GM12878 (cell line): ENCODE measurements around the gene TMED7. TPM values are rescaled to one million over a fixed set of nuclear protein-coding genes. Genes with fewer than 3 reads are reported as not detected.

ENCODE experiments used
- ATAC-seq: fragments of 200-7000 bp; cut with Tn5 transposase; 3 replicates; pipeline ENCODE4 v1.9.1; 2020; ENCODE audit warnings: mild to moderate bottlenecking, moderate library complexity
- BruUV-seq: library from RNA; stranded (reverse); fragments of 400-500 nt; replicated peaks from 2 replicates; lab custom pipeline; 2021; lab: Mats Ljungman, UMichigan
- CTCF ChIA-PET: fragments of 300-600 bp; sonication (Branson Sonifier 250); formaldehyde crosslinking; extraction: SDS; loops from one replicate; lab custom pipeline; 2021; ENCODE audit warnings: inconsistent platforms; lab: Yijun Ruan, JAX
- POLR2A ChIA-PET: fragments of 350-600 bp; formaldehyde crosslinking; extraction: SDS; loops from one replicate; lab custom pipeline; 2021; ENCODE audit warnings: inconsistent platforms; lab: Charles Lee
- RAD21 ChIA-PET: fragments of 300-600 bp; sonication (Branson Sonifier 250); formaldehyde crosslinking; loops from one replicate; lab custom pipeline; 2023; ENCODE audit warnings: antibody characterized with exemption; ENCODE audit not compliant: unreplicated experiment; lab: Charles Lee
- SMC1A ChIA-PET: fragments of 300-600 bp; sonication (Branson Sonifier 250); formaldehyde crosslinking; loops from one replicate; lab custom pipeline; 2023; ENCODE audit not compliant: unreplicated experiment, uncharacterized antibody; lab: Charles Lee
- DNase-seq: peaks from one replicate; pipeline ENCODE4 v3.0.0-alpha.2; 2011; ENCODE audit warnings: low read depth, low spot score
- FAIRE-seq: peaks from 3 replicates; lab custom pipeline; 2011; peaks lifted over from hg19 to GRCh38; lab: Jason Lieb, UNC
- H2AFZ ChIP-seq: 2 replicates; pipeline ENCODE4 v1.6.0; 2011; ENCODE audit warnings: low read depth, low read length, control low read depth; ENCODE audit not compliant: control insufficient read depth
- H3K27ac ChIP-seq: 2 replicates; pipeline ENCODE4 v1.5.1; 2011; ENCODE audit warnings: control low read depth; ENCODE audit not compliant: control insufficient read depth, insufficient read depth
- H3K27me3 ChIP-seq, 2 experiments: replicated peaks in 1 of 2; 2 replicates each; pipeline versions ENCODE4 v1.6.0 to v1.6.1; 2011; ENCODE audit warnings: low read length in 1 of 2; ENCODE audit not compliant: control insufficient read depth in 2 of 2, insufficient read depth in 2 of 2
- H3K36me3 ChIP-seq, 2 experiments: 2 replicates each; pipeline ENCODE4 v1.5.1; 2011; ENCODE audit warnings: low read length in 1 of 2; ENCODE audit not compliant: control insufficient read depth in 2 of 2, insufficient read depth in 2 of 2
- H3K4me1 ChIP-seq: 2 replicates; pipeline ENCODE4 v1.6.1; 2011; ENCODE audit warnings: mild to moderate bottlenecking, low read length, moderate library complexity, mixed read lengths; ENCODE audit not compliant: control insufficient read depth, insufficient read depth
- H3K4me2 ChIP-seq: 2 replicates; pipeline ENCODE4 v1.6.0; 2011; ENCODE audit warnings: control low read depth; ENCODE audit not compliant: control insufficient read depth, insufficient read depth
- H3K4me3 ChIP-seq: fragments of 200-600 bp; sonication (generic); 2 replicates; pipeline ENCODE4 v1.5.1; 2016
- H3K79me2 ChIP-seq: 2 replicates; pipeline ENCODE4 v1.6.0; 2011; ENCODE audit warnings: low read length; ENCODE audit not compliant: control insufficient read depth, insufficient read depth
- H3K9ac ChIP-seq: 2 replicates; pipeline ENCODE4 v1.8.0; 2011; ENCODE audit warnings: low read length, control low read depth, mixed read lengths; ENCODE audit not compliant: control insufficient read depth, insufficient read depth
- H3K9me3 ChIP-seq: replicated peaks from 3 replicates; pipeline ENCODE4 v1.5.1; 2011; ENCODE audit warnings: mild to moderate bottlenecking, low read length; ENCODE audit not compliant: control insufficient read depth, insufficient read depth
- H4K20me1 ChIP-seq: 2 replicates; pipeline ENCODE4 v1.6.0; 2011; ENCODE audit not compliant: control insufficient read depth, insufficient read depth
- ZSCAN29 ChIP-seq: fragments of 450-650 bp; IDR thresholded peaks from 2 replicates; pipeline ENCODE4 v1.6.1; 2017; ENCODE audit warnings: mild to moderate bottlenecking, moderate library complexity
- WGBS: methylation state at CpG from one replicate; pipeline ENCODE4 v1.1.6; 2016; ENCODE audit warnings: low lambda C conversion rate; ENCODE audit not compliant: insufficient replicate concordance, insufficient coverage; ENCODE audit errors: missing lambda C conversion rate; 5-methylcytosine and 5-hydroxymethylcytosine counted together
- in situ Hi-C: fragments of 300-500 bp; cut with MboI; formaldehyde crosslinking; loops from 9 replicates; pipeline ENCODE4 v1.14.3; 2018; ENCODE audit warnings: mixed read lengths
- intact Hi-C: fragments of 100-400 bp; cut with micrococcal nuclease; formaldehyde crosslinking; loops from one replicate; pipeline ENCODE4 v1.14.2; 2022; ENCODE audit not compliant: unreplicated experiment
- polyA plus RNA-seq, 11 experiments: library from polyadenylated mRNA; depleted of rRNA in 4 of 11; unstranded in 6 of 11; stranded (reverse) in 5 of 11; fragments of >200 nt; fragmentation: Nextera tagmentation in 4 of 11; fragmentation: Illumina TruSeq in 1 of 11; extraction: Ambion mirVana in 4 of 11; extraction: Trizol in 1 of 11; gene quantifications; 1 replicate in 1 of 11; 2 replicates in 10 of 11; pipeline versions ENCODE4 v1.2.1 to v1.2.3, GENCODE V29; 2011 to 2016; ENCODE audit warnings: inconsistent platforms in 2 of 11, missing spikeins in 2 of 11, low read depth in 1 of 11
- total RNA-seq, 4 experiments: library from RNA; depleted of rRNA in 3 of 4; stranded (reverse); fragments of >200 nt in 3 of 4; fragmentation: Illumina TruSeq in 1 of 4; extraction: Trizol in 1 of 4; gene quantifications; 2 replicates each; pipeline versions ENCODE4 v1.2.1 to v1.2.3, GENCODE V29; 2013 to 2021
- TF ChIP-seq, protein P1 (sequence below): fragments of 150-350 bp; IDR thresholded peaks from 2 replicates; pipeline ENCODE4 v1.6.1; 2014; ENCODE audit warnings: mild to moderate bottlenecking, low read depth, low read length
- TF ChIP-seq, protein P2 (sequence below): IDR thresholded peaks from 2 replicates; pipeline ENCODE4 v1.6.1; 2012; ENCODE audit warnings: low read length, inconsistent platforms

Gene TMED7
- total and polyA plus RNA-seq, 10 of the 15 experiments (the other 5 are each of a cell fraction or from before 2014, with no cell fraction given): 8.0 to 37.3 (median 25.2) TPM

DNA sequence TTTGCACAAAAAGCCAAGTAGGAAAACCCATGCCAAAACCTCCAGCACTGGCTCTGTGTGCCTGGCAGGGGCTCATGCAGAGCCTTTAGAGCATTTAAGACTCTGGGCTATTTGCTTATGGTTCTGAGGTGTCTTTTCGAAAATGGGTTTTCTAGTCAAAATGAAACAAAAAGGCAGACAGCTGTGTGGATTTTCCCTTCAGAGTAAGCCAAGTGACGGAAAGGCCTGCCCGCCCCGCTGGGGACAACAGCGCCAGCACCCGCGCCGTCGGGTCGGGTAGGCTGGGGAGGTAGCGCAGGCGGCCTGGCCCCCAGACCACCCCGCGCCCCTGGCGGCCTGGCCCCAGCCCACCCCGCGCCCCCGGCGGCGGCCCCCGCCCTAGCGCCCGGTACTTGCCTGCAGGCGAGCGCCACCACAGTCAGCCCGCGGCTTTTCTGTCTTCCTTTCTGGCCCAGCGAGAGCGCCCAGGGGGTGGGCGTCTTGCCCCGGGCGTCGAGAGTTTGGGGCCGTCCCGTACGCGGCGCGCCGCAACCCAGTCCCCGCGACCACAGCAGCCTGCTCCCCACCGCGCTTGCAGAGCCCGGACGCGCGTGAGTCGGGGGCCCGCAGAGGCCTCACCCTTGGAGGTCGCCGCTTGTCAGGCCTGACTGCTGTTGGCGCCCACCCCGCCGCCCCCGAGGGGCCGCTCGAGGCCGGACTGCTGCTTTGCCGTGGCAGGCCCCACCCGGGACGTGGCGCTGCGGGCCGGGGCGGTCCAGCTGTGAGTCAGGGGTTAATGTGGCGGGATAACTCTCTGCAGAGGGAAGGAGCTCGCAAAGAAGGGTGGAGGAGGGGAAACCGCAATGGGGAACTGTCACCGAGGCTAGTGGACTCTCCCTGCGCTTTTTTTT, 23.9 kb downstream of the TMED7 start, which contains the start of gene TICAM2 (continued):
- TF ChIP-seq, protein P1, sequence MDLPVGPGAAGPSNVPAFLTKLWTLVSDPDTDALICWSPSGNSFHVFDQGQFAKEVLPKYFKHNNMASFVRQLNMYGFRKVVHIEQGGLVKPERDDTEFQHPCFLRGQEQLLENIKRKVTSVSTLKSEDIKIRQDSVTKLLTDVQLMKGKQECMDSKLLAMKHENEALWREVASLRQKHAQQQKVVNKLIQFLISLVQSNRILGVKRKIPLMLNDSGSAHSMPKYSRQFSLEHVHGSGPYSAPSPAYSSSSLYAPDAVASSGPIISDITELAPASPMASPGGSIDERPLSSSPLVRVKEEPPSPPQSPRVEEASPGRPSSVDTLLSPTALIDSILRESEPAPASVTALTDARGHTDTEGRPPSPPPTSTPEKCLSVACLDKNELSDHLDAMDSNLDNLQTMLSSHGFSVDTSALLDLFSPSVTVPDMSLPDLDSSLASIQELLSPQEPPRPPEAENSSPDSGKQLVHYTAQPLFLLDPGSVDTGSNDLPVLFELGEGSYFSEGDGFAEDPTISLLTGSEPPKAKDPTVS: no peak
- no peak for TF ChIP-seq ZSCAN29

DNA sequence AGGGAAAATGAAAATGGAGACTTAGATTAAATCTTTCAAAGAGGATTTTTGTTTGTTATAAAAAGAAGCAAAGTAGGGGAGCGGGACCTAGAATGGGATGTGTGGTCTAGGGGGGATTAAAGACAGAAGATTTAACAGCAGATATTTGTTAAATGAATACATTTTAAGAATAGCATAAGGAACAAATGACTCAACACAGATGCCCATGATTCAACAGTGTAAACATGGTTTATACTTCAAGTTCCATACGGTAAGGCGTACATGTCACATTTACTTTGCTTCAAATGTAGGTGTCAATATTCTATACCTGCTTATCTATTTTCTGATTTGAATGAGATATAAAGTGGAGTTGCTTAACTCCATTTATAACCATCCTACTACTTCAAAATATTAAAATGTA, 25.1 kb downstream of the TMED7 start:
- ChIA-PET POLR2A (interaction anchor here (1.0 to 2.5 kb wide), 8 partner anchors 9 to 58 kb away, joined by 3 to 27 read pairs (median 6); partner anchors contain the start of gene TMED7), CTCF (interaction anchor here (1.1 to 6.2 kb wide), 8 partner anchors 10 to 239 kb away, joined by 3 to 38 read pairs (median 4); no protein-coding TSS in a partner anchor), SMC1A (interaction anchor here (0.7 to 7.6 kb wide), 11 partner anchors 11 to 474 kb away, joined by 3 to 48 read pairs (median 5); partner anchors contain the start of gene TMED7), RAD21 (interaction anchor here (1.0 to 3.8 kb wide), 7 partner anchors 10 to 60 kb away, joined by 3 to 22 read pairs (median 5); no protein-coding TSS in a partner anchor)
- H3K79me2 ChIP-seq: peaks cover 32% of the 10 kb centered on the region
- DNase-seq (no peak), ATAC-seq (no peak)
- H3K9ac ChIP-seq: peak overlapping the region; percentile 87; the same call in 1 of the 2 replicates
- no peaks in the 10 kb centered on the region for H3K9me3 ChIP-seq
- H4K20me1 ChIP-seq: no peaks in the 10 kb centered on the region
- peak overlapping the region; percentile 66; the same call in 1 of the 2 replicates for H3K4me3 ChIP-seq
- H2AFZ ChIP-seq: no peak overlapping the region
- no peaks in the 10 kb centered on the region for H3K27me3 ChIP-seq
- in situ Hi-C loops: no loop called here
- peak overlapping the region; percentile 83 for H3K4me2 ChIP-seq
- no peaks in the 10 kb centered on the region for H3K36me3 ChIP-seq
- no TSS peak for BruUV-seq
- WGBS: 62% methylated on average over 3 of the region's 3 CpGs
- TF ChIP-seq, protein P2, sequence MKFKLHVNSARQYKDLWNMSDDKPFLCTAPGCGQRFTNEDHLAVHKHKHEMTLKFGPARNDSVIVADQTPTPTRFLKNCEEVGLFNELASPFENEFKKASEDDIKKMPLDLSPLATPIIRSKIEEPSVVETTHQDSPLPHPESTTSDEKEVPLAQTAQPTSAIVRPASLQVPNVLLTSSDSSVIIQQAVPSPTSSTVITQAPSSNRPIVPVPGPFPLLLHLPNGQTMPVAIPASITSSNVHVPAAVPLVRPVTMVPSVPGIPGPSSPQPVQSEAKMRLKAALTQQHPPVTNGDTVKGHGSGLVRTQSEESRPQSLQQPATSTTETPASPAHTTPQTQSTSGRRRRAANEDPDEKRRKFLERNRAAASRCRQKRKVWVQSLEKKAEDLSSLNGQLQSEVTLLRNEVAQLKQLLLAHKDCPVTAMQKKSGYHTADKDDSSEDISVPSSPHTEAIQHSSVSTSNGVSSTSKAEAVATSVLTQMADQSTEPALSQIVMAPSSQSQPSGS: no peak
- TF ChIP-seq, all 136 proteins: peak for 0
- H3K4me1 ChIP-seq: peaks cover 22% of the 10 kb centered on the region
- intact Hi-C loops: no loop called here
- H3K27ac ChIP-seq: peak overlapping the region; percentile 94; the same call in 1 of the 2 replicates
- no peak for FAIRE-seq
